WTC11 (cell line): Measurements from ENCODE around the gene CDH19. TPM values are rescaled to one million over a fixed set of nuclear protein-coding genes. Genes with fewer than 3 reads are reported as not detected.

Source experiments
- ATAC-seq: fragments of 200-7000 bp; cut with Tn5 transposase; 2 replicates; pipeline ENCODE4 v1.10.0; 2021; ENCODE audit warnings: mild to moderate bottlenecking, moderate library complexity
- CTCF ChIA-PET: fragments of 300-600 bp; sonication (Branson Sonifier 250); formaldehyde crosslinking; loops from one replicate; lab custom pipeline; 2021; ENCODE audit warnings: antibody characterized with exemption; lab: Charles Lee
- POLR2A ChIA-PET: fragments of 350-600 bp; sonication (Branson Sonifier 250); formaldehyde crosslinking; loops from one replicate; lab custom pipeline; 2021; ENCODE audit warnings: antibody characterized with exemption; lab: Charles Lee
- DNase-seq: peaks from one replicate; pipeline ENCODE4 v3.0.0; 2021; ENCODE audit warnings: low spot score
- H3K27ac Mint-ChIP-seq: 2 replicates; pipeline ENCODE4 v1.8.0; 2021; ENCODE audit warnings: mixed read lengths
- H3K27me3 Mint-ChIP-seq: 2 replicates; pipeline ENCODE4 v1.8.0; 2021; ENCODE audit warnings: low read depth, mild to moderate bottlenecking, moderate library complexity, mixed read lengths
- H3K36me3 Mint-ChIP-seq: 2 replicates; pipeline ENCODE4 v1.8.0; 2021; ENCODE audit warnings: mixed read lengths
- H3K4me1 Mint-ChIP-seq: 2 replicates; pipeline ENCODE4 v1.8.0; 2022; ENCODE audit warnings: mixed read lengths
- H3K4me3 Mint-ChIP-seq: 2 replicates; pipeline ENCODE4 v1.8.0; 2021; ENCODE audit warnings: mild to moderate bottlenecking, moderate library complexity, mixed read lengths
- H3K9me3 Mint-ChIP-seq: 2 replicates; pipeline ENCODE4 v1.8.0; 2021; ENCODE audit warnings: mixed read lengths
- ATF1 ChIP-seq: sonication (generic); formaldehyde crosslinking; IDR thresholded peaks from 2 replicates; pipeline ENCODE4 v1.8.1; 2023; ENCODE audit warnings: mild to moderate bottlenecking, moderate library complexity, missing genetic modification reagents
- CDX4 ChIP-seq: fragments of 250-450 bp; sonication (Bioruptor Pico); IDR thresholded peaks from 2 replicates; pipeline ENCODE4 v1.9.0; 2021; ENCODE audit warnings: moderate library complexity, mild to moderate bottlenecking, inconsistent platforms, borderline replicate concordance
- ELF4 ChIP-seq: sonication (generic); formaldehyde crosslinking; IDR thresholded peaks from 2 replicates; pipeline ENCODE4 v1.8.1; 2022; ENCODE audit warnings: low read depth, mild to moderate bottlenecking, moderate library complexity, missing genetic modification reagents
- EMX1 ChIP-seq: fragments of 250-450 bp; sonication (Bioruptor Pico); IDR thresholded peaks from 2 replicates; pipeline ENCODE4 v1.8.0; 2021; ENCODE audit warnings: mild to moderate bottlenecking
- FOXK1 ChIP-seq: sonication (generic); formaldehyde crosslinking; IDR thresholded peaks from 2 replicates; pipeline ENCODE4 v1.8.0; 2022; ENCODE audit warnings: mild to moderate bottlenecking, moderate library complexity, missing genetic modification reagents
- GTF2I ChIP-seq: fragments of 250-450 bp; sonication (Bioruptor Pico); conservative IDR thresholded peaks from 2 replicates; pipeline ENCODE4 v1.4.0; 2021; ENCODE audit warnings: mild to moderate bottlenecking
- HMGXB4 ChIP-seq: sonication (generic); formaldehyde crosslinking; IDR thresholded peaks from 2 replicates; pipeline ENCODE4 v1.8.1; 2023; ENCODE audit warnings: mild to moderate bottlenecking, moderate library complexity, missing genetic modification reagents
- IRF2 ChIP-seq: sonication (generic); formaldehyde crosslinking; IDR thresholded peaks from 2 replicates; pipeline ENCODE4 v1.8.0; 2022; ENCODE audit warnings: low read depth, missing genetic modification reagents, borderline replicate concordance
- MLX ChIP-seq: sonication (generic); formaldehyde crosslinking; IDR thresholded peaks from 2 replicates; pipeline ENCODE4 v1.8.1; 2023; ENCODE audit warnings: mild to moderate bottlenecking, missing genetic modification reagents, moderate library complexity
- MXD4 ChIP-seq: fragments of 250-450 bp; sonication (Bioruptor Pico); IDR thresholded peaks from 2 replicates; pipeline ENCODE4 v1.8.0; 2021; ENCODE audit warnings: mild to moderate bottlenecking, moderate library complexity, borderline replicate concordance
- NFATC4 ChIP-seq: fragments of 250-450 bp; sonication (Bioruptor Pico); IDR thresholded peaks from 2 replicates; pipeline ENCODE4 v1.9.0; 2021; ENCODE audit warnings: mild to moderate bottlenecking
- NFE2L1 ChIP-seq: sonication (generic); formaldehyde crosslinking; IDR thresholded peaks from 2 replicates; pipeline ENCODE4 v1.8.1; 2023; ENCODE audit warnings: missing genetic modification reagents
- RELA ChIP-seq: sonication (generic); formaldehyde crosslinking; IDR thresholded peaks from 2 replicates; pipeline ENCODE4 v1.8.1; 2022; ENCODE audit warnings: missing genetic modification reagents, mild to moderate bottlenecking, borderline replicate concordance
- STAT6 ChIP-seq: sonication (generic); formaldehyde crosslinking; conservative IDR thresholded peaks from 2 replicates; pipeline ENCODE4 v1.8.1; 2023; ENCODE audit warnings: mild to moderate bottlenecking, low read depth, missing genetic modification reagents, moderate library complexity
- USF1 ChIP-seq: sonication (generic); formaldehyde crosslinking; IDR thresholded peaks from 2 replicates; pipeline ENCODE4 v1.8.0; 2022; ENCODE audit warnings: mild to moderate bottlenecking, missing genetic modification reagents
- ZNF263 ChIP-seq: sonication (generic); formaldehyde crosslinking; IDR thresholded peaks from 2 replicates; pipeline ENCODE4 v1.8.1; 2022; ENCODE audit warnings: low read depth, mild to moderate bottlenecking, moderate library complexity, missing genetic modification reagents
- ZNF317 ChIP-seq: sonication (generic); formaldehyde crosslinking; IDR thresholded peaks from 2 replicates; pipeline ENCODE4 v1.8.1; 2023; ENCODE audit warnings: low read depth, mild to moderate bottlenecking, moderate library complexity, missing genetic modification reagents, borderline replicate concordance
- total RNA-seq: library from RNA; stranded (reverse); gene quantifications from 3 replicates; pipeline ENCODE4 v1.2.3, GENCODE V29; 2021
- TF ChIP-seq, protein P1 (sequence below): fragments of 200-600 bp; IDR thresholded peaks from 2 replicates; pipeline ENCODE4 v1.8.0; 2022; ENCODE audit warnings: antibody characterized with exemption

CDH19 gene
- total RNA-seq, 1 experiment from 2014 or later, result not detected

DNA sequence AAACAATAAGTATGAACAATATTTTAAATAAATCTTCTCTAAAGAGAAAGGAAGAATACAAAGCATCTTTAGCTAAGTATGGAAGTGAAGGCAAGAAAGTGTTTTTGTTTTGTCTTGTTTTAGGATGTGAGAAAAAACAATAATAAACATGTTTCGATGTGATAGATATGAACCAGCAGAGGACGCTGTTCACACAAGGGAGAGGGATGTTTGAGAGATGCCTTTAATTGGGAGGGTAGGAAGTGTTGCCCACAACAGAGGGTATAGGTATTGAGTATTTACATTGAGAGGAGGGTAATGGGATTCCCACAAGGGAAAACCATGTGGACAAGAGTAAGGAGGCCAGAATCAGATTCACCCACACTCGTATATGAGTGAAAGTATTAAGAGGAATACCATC, 55.1 kb downstream of the CDH19 start:
- ATAC-seq (peak; percentile 91), DNase-seq (no peak)
- H3K27ac Mint-ChIP-seq, result no peak overlapping the region
- TF ChIP-seq, protein P1, sequence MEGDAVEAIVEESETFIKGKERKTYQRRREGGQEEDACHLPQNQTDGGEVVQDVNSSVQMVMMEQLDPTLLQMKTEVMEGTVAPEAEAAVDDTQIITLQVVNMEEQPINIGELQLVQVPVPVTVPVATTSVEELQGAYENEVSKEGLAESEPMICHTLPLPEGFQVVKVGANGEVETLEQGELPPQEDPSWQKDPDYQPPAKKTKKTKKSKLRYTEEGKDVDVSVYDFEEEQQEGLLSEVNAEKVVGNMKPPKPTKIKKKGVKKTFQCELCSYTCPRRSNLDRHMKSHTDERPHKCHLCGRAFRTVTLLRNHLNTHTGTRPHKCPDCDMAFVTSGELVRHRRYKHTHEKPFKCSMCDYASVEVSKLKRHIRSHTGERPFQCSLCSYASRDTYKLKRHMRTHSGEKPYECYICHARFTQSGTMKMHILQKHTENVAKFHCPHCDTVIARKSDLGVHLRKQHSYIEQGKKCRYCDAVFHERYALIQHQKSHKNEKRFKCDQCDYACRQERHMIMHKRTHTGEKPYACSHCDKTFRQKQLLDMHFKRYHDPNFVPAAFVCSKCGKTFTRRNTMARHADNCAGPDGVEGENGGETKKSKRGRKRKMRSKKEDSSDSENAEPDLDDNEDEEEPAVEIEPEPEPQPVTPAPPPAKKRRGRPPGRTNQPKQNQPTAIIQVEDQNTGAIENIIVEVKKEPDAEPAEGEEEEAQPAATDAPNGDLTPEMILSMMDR, result peak; percentile 60
- TF ChIP-seq IRF2 (CRISPR knock-in tag), result no peak
- POLR2A ChIA-PET, result no interaction called here
- no peaks in the 10 kb centered on the region for H3K27me3 Mint-ChIP-seq
- no peaks in the 10 kb centered on the region for H3K36me3 Mint-ChIP-seq
- CTCF ChIA-PET, result interaction anchor here (1.0 kb wide), 1 partner anchor 68 kb away, joined by 4 read pairs; no protein-coding TSS in a partner anchor
- no peaks in the 10 kb centered on the region for H3K9me3 Mint-ChIP-seq
- no peaks in the 10 kb centered on the region for H3K4me1 Mint-ChIP-seq
- H3K4me3 Mint-ChIP-seq, result no peak overlapping the region

- CTCF ChIA-PET, result interaction anchor here (0.6 to 1.5 kb wide), 8 partner anchors 8 to 628 kb away, joined by 3 to 9 read pairs (median 4); no protein-coding TSS in a partner anchor
Measured at GRCh38 chr18:66534110-66534509, 69.8 kb downstream of the CDH19 start.

DNA sequence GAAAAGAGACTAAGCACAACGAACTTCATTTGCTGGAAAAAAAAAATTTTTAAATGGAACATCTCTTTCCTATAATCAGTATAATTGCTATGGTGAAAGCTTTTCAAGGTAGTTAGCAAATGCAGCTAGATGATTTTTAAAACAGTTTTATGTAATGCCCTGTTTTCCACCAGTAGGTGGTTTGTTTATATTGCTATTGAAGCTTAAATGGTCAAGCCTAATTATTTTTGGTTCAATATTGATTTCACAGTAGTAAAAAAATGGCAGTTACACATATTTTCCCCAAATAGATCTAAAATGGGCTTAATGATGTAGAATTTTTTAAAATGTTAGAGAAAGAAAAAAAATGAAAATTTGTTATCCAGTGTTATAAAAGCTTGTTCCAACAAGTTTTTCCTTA, 70.2 kb downstream of the CDH19 start:
- DNase-seq (no peak), ATAC-seq (no peak)
- TF ChIP-seq MXD4 (CRISPR knock-in tag) (no peak), RELA (no peak), ELF4 (CRISPR knock-in tag) (no peak), ZNF317 (no peak), HMGXB4 (CRISPR knock-in tag) (no peak), EMX1 (CRISPR knock-in tag) (no peak), GTF2I (no peak), MLX (CRISPR knock-in tag) (no peak), FOXK1 (CRISPR knock-in tag) (no peak), ATF1 (CRISPR knock-in tag) (no peak), USF1 (CRISPR knock-in tag) (no peak), NFE2L1 (CRISPR knock-in tag) (no peak), ZNF263 (CRISPR knock-in tag) (no peak), STAT6 (CRISPR knock-in tag) (no peak)
- Mint-ChIP-seq H3K4me1 (peaks cover 13% of the 10 kb centered on the region), H3K36me3 (no peaks in the 10 kb centered on the region), H3K27ac (no peak overlapping the region), H3K4me3 (no peak overlapping the region), H3K27me3 (no peaks in the 10 kb centered on the region), H3K9me3 (no peaks in the 10 kb centered on the region)
- POLR2A ChIA-PET, result no interaction called here
- CTCF ChIA-PET, result interaction anchor here (0.6 to 1.5 kb wide), 8 partner anchors 9 to 628 kb away, joined by 3 to 9 read pairs (median 4); no protein-coding TSS in a partner anchor

More at GRCh38 chr18:66534110-66534509, 69.8 kb downstream of the CDH19 start:
- no peak for ATAC-seq
- Mint-ChIP-seq H3K9me3 (no peaks in the 10 kb centered on the region), H3K27ac (peak overlapping the region; percentile 89)
- TF ChIP-seq NFATC4 (CRISPR knock-in tag) (no peak), CDX4 (CRISPR knock-in tag) (no peak)
- TF ChIP-seq, all 79 proteins: peak for 0
- Mint-ChIP-seq H3K27me3 (no peaks in the 10 kb centered on the region), H3K4me1 (peaks cover 13% of the 10 kb centered on the region), H3K36me3 (no peaks in the 10 kb centered on the region), H3K4me3 (no peak overlapping the region)
- POLR2A ChIA-PET, result no interaction called here
- no peak for DNase-seq
